NCI-H2029 (cell line): ENCODE results near the gene AFF3.
"Not testable (repeated sequence)": the region's sequence is repeated elsewhere in the genome, so short reads cannot be mapped to it uniquely, and the experiment has no call there.

ENCODE experiments used
- DNase-seq: peaks from one replicate; lab custom pipeline; 2025; lab: John Stamatoyannopoulos, UW

The AFF3 gene

DNA sequence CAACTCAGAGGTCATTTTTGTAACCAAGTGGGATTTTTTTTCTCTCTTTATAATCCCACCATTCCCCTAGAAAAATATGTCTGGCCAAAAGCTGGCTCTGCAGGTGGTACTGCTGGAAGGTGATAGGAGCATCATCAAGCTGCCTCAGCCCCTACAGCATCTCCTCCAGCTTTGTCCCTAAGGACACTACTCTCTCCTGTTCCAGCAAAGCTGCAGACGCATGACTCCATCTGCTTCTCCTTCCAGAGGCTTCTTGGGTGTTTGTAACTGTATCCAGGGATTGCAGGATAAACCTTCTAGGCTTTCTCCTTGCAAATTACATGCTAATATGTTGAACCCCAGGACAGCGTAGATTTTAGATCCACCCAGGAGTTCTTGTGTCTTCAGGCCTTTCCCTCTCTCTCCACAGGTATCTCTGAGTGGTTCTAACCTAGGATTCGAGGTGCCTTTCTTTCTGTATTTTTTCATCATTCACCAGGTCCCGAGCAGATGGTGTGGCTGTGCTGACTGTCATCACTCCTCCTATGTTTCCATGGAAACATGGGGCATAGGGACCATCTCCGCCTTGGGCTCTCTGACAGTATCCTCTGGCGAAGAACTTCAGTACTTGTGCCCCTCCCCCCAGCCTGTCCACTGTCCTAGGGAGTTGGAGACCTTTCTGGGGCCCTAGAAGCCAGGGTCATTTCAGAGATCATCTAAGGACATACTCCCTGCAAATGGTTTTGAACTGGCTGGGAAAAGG, 34.3 kb downstream of the AFF3 start:
- no peak for DNase-seq

DNA sequence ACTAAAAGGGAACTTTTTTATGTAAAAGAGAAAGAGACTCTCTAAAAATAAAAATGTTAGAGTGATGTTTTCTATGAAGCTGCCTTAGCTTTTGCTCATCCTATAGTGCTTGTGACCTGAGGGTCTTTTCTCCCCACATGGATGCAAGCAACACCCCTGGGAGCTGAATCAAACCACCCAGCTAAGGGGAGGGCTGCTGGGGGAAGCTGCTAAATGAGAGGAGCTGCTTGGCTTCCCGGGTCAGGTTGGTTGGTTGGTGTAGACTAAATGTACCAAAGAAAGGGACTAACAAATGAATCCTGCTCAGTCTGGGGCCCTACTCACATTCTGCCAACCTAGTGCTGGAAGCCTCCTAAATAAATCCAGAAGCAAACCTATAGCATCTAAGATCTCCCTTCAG, 35.0 kb downstream of the AFF3 start:
- DNase-seq, result no peak

DNA sequence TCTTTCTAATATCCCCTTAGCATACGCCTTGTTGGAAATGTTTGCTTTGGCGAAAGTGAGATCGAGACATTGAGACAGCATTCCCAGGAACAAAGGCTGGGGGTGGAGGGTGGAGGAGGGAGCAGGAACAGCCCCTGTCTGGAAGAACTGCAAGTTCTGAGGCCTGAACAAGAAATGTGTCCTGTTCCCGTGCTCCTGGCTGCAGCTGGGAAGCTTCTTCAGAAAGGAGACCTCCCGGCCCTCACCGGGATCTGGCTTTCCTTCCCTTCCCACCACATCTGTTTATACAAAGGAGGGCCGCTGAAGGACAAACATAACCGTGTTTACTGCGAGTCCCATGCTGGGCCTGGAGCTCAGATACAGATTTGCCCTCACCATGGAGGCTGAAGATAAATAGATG, 35.9 kb downstream of the AFF3 start:
- no peak for DNase-seq

DNA sequence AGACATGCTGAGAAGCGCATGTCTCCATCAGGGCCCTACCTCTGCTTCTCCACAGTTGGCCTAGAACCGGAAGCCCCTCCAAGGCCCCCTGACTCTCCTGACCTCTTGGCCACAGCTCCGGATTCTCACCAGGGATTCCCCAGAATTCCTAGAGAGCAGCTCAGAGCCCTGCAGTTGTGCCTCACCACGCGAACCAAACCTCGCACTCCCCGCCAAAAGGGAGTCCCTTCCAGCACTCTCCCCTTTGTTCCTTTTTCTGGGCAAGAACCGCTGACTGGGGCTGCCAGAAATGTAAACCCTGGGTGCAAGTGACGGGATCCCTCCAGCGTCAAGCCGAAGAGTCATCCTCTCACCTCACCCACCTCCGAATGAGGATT, 36.7 kb downstream of the AFF3 start:
- no peak for DNase-seq

DNA sequence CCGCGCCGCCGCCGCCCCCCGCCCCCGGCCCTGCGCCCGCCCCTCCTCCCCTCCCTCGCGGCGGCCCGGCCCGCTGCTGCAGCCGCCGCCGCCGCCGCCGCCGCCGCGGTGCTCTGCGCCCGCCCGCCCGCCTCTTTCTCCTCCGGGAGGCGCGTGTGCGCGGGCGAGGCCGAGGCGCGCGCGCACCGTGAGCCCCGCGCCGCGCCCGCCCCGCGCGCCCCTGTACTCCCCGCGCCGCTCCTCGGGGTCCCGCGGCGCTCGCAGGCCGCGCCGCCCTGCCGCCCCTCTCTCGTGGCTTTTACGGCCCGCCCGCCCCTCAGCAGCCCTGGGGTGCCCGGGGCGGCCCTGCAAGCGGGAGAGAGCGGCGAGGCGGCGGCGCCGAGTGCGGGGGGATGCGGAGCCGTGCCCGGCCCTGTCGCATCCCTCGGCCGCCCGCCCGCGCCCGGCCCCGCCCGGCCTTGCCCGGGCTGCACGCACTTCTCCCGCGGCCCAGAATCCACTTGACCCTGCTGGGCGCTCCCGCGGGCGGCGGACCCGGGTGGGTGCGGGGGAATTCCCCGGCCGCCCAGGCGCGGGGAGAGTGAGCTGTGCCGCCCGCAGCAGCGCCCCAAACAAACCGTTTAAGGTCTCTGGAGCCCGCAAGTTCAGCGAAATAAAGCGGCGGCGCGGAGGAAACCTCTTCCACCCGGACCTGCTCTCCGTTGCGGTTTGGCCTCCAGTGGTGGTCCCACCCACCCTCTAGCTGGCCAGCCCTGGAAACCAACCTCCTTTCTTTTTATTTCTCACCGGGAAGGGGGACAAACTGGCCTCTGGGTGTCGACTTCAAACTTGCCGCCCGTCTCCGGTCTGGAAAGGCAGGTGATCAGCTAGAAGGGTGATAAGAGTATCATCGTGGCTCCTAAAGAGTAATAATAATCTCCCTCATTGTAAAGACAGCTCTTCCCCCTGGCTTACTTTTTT, 37.4 kb downstream of the AFF3 start:
- no peak for DNase-seq

DNA sequence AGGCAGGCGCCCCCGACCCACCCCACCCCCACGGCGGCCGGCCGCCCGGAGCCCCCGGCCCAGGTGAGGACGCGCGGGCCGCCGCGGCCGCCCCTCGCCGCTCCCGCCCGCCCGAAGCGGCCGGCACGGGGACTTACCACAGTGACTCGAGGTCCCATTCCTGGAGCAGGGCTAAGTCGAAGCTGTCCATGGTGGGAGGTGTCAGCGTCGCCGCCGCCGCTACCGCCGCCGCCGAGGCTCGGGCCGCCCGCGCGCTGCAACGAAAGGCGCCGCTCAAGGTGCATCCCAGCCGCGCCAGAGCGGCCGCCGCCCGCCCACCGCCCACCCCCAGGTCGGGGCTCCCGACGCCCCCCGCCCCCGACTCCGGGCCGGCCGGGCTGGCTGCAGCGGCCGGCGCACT, 38.1 kb downstream of the AFF3 start:
- not testable (repeated sequence) for DNase-seq

DNA sequence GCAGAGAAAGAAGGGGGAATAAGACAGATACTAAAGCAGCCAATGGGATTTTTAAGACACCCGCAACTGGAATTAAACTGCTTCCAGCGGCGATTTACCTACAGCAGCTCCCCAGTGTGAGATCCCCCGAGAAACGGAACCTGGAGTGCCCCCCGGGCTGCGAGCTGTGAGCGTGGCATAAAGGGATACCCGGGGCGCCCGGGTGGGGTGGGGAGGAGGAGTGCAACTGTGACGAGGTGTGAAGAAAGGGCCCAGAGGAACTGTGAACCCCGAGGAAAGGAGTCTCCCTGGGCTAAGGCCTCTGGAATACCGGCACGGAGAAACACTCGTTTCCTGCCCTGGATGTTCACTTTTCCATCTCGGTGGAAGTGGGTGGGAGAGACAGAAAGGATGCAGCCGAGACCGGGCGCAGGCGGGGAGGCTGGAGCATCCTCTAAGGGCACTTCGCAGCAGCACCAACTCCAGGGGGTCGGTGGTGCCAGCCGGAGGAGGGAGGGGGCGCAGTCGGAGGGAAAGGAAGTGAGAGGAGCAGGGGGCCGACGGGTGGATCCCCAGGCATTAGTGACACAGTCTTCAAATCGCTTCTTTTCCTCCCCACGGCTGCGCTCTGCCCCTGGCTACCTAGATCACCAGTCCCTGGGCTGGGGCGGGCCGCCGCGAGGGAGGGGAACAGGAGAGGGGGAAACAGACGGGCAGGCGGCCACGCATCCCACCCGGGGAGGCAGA, 38.7 kb downstream of the AFF3 start:
- DNase-seq, result not testable (repeated sequence)

DNA sequence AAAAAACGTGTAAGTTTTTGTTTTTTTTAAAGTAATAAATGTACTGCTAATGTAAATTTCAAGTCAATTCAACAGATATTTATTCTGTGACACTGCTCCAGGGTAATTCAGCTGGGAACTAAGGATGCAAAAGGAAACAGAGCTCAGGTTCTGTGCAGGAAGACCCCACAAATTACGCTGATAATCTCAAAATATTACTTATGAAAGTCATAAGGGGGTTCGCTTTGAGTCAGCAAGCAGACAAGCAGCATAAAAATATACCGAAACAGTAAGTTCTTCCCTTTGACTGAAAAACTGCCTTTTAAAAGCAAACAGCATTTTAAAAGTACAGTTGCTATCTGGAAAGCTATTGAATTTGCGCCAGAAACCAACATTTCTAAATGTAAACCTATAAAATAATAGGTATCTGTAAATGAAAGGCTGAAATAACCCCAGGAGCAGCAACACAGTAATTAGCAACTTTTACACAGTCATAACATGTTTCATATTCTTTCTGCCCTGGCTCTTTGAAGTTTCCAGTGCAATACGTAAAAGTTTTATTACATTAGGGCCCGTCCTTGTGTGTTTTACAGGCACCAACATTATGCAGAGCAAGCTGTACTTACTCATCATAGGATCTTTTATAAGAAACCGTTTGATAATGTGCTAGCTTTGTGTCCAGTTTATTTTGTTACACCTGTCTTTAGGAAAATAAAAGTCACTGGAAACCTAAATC, 39.8 kb downstream of the AFF3 start:
- not testable (repeated sequence) for DNase-seq

DNA sequence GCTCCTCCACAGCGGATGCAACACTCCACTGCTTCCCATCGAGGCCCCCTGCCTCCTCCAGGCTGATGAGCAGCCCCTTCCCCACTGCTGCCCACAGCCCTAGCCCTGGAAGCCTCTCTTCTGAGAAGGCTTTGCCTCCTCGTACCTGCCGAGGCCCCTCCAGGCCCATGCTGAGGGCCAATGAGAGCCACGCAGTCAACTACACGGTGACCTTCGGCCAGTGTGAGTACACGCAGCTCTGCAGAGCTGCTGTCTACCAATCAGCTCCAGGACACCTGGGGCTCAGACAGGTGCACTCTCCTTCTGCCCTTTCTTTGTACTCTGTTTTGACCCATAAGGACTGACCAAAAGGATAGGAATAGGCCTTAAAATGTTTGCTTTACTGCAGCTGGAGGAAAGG, 43.5 kb downstream of the AFF3 start:
- DNase-seq, result not testable (repeated sequence)

DNA sequence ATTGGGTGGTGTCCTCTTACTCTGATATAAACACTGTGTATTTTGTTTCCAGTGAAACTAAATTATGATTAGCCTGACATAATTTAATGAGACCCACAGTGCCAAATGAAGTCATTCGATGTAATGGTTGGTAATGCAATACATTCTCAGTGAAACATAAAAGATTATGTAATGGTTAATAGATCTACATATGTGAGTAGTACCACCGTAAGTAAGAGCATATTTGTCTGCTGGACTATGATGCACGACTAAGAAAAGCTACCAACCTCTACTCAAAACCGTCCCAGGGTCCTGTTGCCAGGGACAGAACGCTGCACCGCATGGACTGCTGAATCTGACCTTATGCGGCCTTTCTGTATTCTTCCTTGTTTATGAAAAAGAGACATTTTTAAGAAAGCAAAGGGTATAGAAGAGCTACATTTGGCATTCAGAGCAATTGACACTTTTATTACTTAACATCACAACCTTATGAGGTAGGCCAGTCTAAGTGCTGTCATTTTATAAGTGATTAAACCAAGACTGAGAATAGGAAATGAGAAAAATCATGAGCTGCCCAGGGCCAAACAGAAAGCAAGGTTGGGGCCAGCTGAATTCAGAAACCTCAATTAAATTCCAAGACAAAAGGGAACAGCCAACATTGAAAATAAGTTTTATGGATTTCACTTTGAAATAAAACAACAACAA, 44.6 kb downstream of the AFF3 start:
- not testable (repeated sequence) for DNase-seq

DNA sequence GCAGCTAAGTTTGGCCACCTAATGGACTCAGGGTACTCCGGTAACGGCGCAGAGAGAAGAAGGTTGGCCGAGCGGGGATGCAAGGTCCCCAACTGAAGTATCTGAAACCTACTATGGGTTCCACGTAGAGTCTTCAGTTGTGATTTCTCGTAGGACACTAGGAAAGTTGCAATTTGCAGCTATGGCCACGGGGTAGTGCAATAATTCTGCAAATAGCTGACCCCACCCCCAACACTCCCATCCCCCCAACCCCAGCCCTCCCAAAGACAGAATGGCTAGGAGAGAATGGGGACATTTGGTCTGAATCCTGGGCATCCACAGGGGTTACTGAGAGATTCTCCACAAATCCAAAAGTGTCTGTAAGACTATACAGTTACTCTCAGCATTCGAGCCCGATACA, 46.5 kb downstream of the AFF3 start:
- DNase-seq, result not testable (repeated sequence)

DNA sequence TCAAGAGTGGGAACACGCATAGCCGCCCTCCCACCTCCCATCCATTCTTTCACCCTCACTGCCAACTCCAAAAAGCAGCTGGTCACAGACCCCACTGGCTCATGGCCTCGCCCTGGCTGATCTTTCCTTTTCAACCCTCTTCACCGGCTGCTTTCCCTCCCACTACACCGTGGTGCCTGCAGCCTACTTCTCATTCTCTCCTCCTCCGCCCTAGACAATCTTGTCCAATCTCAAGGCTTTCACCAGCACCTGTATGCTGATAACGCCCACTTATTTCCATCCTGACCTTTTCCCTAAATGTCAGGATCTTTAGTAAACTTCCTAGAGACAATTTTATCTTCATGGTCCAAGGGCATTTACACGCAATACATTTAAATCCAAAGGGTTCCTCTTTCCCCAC, 50.6 kb downstream of the AFF3 start:
- not testable (repeated sequence) for DNase-seq

DNA sequence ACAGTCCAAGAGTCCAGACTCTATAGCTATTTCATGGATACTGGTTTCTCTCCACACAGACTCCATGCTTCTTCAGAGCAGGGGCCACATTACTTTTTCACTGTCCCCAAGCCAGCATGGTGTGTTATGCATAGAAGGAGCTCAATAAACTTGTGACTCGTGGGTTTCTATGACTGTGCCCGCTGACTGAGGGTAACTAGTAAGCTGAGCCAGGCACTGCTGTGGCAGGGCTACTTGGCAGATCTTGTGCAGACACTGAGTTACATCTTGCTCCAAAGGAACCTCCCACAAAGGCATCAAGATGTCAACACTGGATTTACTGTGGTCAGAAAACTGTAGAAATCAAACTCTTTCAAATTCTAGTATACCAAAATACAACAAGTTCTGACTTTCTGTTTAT, 56.6 kb downstream of the AFF3 start:
- DNase-seq, result not testable (repeated sequence)

DNA sequence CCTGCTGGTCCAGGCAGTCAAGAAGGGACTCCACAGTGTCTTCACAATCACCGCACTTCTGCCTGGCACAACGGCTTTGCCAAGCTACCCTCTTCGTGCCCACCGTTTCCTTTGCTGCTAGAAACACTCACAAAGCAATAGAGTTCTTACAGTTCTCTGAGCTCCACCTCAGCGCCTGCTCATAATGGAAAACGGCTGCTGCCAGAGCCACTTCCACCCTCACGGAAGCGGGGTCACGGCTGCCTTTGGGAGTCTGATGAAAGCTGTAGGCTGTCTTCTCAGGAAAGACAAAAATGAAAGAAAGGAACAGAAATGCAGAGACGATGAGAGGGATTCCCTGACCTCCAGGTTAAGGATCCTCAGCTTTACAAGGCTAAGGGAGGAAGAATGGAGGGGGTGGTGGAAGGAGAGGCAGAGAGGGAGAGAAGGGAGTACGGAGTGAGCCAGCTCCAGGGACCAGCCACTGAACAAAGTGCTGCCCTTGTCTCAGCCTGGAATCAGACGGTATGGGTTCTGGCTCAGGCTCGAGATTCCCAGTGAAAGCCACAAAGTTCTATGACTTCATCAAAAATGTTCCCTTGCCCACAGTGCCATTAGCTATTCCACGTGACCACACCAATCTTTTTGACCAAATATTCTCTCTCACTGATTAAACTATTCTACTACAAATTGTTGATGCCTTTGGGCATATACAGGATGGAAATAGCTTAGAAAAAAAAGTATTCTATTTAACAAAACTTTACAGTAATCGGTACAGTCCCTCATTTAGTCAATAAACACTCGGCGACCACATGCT, 58.8 kb downstream of the AFF3 start:
- DNase-seq, result not testable (repeated sequence)

DNA sequence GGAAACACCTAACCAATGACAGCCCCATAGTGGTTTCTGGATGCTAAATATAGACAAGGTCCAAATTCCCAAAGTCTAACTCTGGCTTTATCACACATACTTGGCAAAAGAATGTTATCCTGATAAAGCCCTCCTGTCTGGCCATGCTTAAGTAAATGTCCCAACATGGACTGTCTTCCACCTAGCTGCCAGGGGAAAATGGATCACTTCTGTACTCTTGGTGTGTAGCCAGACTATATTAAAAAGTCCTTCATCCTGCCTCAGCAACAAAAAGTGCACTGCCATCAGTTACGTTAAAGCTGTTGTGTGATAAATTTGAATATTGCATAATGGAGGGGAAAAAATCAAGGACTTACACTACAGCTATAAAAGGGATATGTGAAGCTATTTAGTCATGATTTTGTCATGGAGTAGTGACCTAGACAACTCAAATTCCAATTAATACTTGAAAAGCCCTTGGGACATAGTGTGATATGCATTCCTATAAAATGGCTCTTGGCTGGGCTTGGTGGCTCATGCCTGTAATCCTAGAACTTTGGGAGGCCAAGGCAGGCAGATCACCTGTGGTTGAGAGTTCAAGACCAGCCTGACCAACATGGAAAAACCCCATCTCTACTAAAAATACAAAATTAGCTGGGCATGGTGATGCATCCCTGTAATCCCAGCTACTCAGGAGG, 60.0 kb downstream of the AFF3 start:
- DNase-seq, result not testable (repeated sequence)

DNA sequence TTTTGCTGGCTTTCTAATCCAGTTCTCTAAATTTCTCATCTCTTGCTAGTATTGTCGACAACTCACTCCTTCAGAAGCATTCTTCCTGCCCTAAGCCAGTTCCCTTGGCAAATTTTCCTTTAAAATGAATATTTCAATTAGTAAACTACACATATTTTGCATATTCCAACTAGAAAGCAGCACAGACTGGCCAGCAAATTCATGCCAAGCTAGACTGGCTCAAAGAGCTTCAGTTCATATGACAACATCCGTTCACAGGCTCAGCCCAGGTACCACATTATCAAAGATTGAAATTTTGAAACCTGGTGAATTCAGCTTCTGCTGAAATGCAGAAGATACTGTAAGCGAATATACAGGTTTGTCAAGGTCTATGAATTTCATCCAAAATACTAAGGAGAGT, 64.5 kb downstream of the AFF3 start:
- no peak for DNase-seq

DNA sequence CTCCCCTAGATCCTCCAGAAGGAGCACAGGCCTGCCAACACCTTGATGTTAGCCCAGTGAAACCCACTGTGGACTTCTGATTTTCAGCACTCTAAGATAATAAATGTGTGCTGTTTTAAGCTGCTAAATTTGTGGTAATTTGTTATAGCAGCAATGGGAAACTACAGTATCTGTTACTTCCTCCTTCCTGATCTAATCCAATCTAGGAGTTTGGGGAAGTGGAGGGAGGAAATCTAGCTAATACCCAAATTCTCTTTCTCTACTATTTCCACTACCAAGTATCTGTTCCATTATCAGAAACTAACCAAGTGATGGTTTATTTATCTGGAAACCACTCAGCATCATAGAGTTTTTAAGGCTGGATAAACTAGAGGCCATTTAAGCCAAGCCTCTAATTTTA, 64.9 kb downstream of the AFF3 start:
- DNase-seq, result no peak

DNA sequence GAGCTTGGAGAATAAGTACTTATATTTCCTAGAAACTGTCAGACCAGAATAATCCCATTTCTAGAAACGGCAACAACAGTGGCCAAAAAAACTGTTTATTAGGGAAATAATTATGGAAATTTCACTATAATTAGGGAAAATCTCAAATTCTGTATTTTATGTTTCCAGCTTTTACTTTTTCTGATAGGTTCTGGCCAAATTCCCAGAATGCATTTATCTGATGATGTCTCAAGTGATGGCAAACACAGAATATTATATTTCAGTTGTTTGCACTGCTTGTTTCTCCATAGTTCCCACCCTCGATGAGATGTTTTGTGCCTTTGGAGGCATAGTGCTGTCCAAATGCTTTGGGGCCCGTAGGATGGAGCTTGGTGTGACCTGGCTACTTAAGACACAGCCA, 66.9 kb downstream of the AFF3 start:
- no peak for DNase-seq

DNA sequence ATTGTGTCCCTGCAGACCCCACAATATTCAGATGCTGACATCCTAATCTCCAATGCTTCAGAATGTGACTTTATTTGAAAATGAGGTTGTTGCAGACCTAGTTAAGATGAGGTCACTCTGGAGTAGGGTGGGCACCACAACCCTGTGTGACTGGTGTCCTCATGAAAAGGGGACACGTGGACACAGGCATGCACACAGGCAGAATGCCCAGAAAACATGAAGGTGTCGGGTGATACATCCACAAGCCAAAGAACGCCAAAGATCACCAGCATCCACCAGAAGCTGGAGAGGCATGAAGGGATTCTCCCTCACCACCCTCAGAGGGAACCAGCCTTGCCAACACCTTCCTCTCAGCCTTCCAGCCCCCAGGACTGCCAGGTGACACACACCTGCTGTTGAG, 69.3 kb downstream of the AFF3 start:
- DNase-seq, result no peak

DNA sequence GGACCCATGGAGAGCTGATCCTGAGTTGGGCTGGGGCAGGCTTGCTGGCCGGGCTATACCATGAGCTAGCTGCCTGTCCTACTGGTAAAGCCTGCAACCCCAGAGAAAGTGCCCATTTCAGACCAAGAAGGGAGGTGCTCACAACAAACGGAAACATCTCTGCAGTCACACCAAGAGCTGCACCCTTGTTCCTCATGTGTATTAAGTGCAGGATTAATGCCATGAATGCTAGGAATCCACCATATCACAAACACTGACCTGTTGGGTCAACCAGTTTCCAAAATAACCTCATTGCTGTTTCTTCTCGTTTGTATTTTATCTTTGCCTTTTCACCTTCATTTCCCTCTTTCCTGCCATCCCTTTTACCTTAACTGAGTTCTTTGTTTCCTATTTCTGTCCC, 69.9 kb downstream of the AFF3 start:
- DNase-seq, result no peak
